BLaER1 (cell line): ENCODE measurements around the gene SOD1.
A peak's percentile ranks its signal among the peaks of the same experiment; 100 is the strongest.

Source experiments
- H3K27ac ChIP-seq: shearing (Covaris generic); formaldehyde crosslinking; 2 replicates; pipeline ENCODE4 v1.8.1; 2022
- H3K27me3 ChIP-seq: shearing (Covaris generic); formaldehyde crosslinking; 2 replicates; pipeline ENCODE4 v1.8.1; 2022
- H3K36me3 ChIP-seq: shearing (Covaris generic); formaldehyde crosslinking; 2 replicates; pipeline ENCODE4 v1.8.1; 2022
- H3K4me1 ChIP-seq: shearing (Covaris generic); formaldehyde crosslinking; 2 replicates; pipeline ENCODE4 v1.8.1; 2022
- H3K4me2 ChIP-seq: shearing (Covaris generic); formaldehyde crosslinking; 2 replicates; pipeline ENCODE4 v1.8.1; 2022
- H3K4me3 ChIP-seq: shearing (Covaris generic); formaldehyde crosslinking; 2 replicates; pipeline ENCODE4 v1.8.1; 2022
- H3K9ac ChIP-seq: shearing (Covaris generic); formaldehyde crosslinking; 2 replicates; pipeline ENCODE4 v1.8.1; 2022
- H3K9me3 ChIP-seq: shearing (Covaris generic); formaldehyde crosslinking; 2 replicates; pipeline ENCODE4 v1.8.1; 2022
- H4K20me1 ChIP-seq: shearing (Covaris generic); formaldehyde crosslinking; 2 replicates; pipeline ENCODE4 v1.8.1; 2022
- Cebpa-rat ChIP-seq: shearing (Covaris generic); IDR thresholded peaks from 2 replicates; pipeline ENCODE4 v1.8.1; 2022

Gene SOD1

DNA sequence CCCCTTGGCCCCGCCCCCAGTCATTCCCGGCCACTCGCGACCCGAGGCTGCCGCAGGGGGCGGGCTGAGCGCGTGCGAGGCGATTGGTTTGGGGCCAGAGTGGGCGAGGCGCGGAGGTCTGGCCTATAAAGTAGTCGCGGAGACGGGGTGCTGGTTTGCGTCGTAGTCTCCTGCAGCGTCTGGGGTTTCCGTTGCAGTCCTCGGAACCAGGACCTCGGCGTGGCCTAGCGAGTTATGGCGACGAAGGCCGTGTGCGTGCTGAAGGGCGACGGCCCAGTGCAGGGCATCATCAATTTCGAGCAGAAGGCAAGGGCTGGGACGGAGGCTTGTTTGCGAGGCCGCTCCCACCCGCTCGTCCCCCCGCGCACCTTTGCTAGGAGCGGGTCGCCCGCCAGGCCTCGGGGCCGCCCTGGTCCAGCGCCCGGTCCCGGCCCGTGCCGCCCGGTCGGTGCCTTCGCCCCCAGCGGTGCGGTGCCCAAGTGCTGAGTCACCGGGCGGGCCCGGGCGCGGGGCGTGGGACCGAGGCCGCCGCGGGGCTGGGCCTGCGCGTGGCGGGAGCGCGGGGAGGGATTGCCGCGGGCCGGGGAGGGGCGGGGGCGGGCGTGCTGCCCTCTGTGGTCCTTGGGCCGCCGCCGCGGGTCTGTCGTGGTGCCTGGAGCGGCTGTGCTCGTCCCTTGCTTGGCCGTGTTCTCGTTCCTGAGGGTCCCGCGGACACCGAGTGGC lies at the start of gene SOD1:
SOD1 (plus strand) TSS at position 158 of the 723 bp plus-strand sequence; CDS start at position 235, 77 bp downstream.
- H3K4me3 ChIP-seq: peak within 1 kb of the TSS; percentile 95
- 0 out of 2 replicates have a peak, but pooled peaks cover 7% of the 10 kb centered on the region for H3K9me3 ChIP-seq
- peak within 1 kb of the TSS; percentile 77 for H3K4me2 ChIP-seq
- H3K4me1 ChIP-seq: peaks cover 64% of the 10 kb centered on the region
- H3K36me3 ChIP-seq: peaks cover 34% of the 10 kb centered on the region
- H3K27ac ChIP-seq: peak within 1 kb of the TSS; percentile 93
- peaks cover 48% of the 10 kb centered on the region for H4K20me1 ChIP-seq
- TF ChIP-seq Cebpa-rat: no peak
- no peaks in the 10 kb centered on the region for H3K27me3 ChIP-seq
- peak within 1 kb of the TSS; percentile 95 for H3K9ac ChIP-seq

GRCh38 chr21:31611445-31611844 lies 48.0 kb upstream of the SOD1 start:
- H3K9me3 ChIP-seq: peaks cover 24% of the 10 kb centered on the region
- no peaks in the 10 kb centered on the region for H4K20me1 ChIP-seq
- H3K27ac ChIP-seq: no peak overlapping the region
- no peak overlapping the region; the same call in 1 of the 2 replicates for H3K4me3 ChIP-seq
- no peak overlapping the region for H3K9ac ChIP-seq
- peaks cover 55% of the 10 kb centered on the region for H3K4me1 ChIP-seq
- TF ChIP-seq Cebpa-rat: no peak
- no peaks in the 10 kb centered on the region for H3K36me3 ChIP-seq
- no peaks in the 10 kb centered on the region for H3K27me3 ChIP-seq
- peak overlapping the region; percentile 88 for H3K4me2 ChIP-seq

DNA sequence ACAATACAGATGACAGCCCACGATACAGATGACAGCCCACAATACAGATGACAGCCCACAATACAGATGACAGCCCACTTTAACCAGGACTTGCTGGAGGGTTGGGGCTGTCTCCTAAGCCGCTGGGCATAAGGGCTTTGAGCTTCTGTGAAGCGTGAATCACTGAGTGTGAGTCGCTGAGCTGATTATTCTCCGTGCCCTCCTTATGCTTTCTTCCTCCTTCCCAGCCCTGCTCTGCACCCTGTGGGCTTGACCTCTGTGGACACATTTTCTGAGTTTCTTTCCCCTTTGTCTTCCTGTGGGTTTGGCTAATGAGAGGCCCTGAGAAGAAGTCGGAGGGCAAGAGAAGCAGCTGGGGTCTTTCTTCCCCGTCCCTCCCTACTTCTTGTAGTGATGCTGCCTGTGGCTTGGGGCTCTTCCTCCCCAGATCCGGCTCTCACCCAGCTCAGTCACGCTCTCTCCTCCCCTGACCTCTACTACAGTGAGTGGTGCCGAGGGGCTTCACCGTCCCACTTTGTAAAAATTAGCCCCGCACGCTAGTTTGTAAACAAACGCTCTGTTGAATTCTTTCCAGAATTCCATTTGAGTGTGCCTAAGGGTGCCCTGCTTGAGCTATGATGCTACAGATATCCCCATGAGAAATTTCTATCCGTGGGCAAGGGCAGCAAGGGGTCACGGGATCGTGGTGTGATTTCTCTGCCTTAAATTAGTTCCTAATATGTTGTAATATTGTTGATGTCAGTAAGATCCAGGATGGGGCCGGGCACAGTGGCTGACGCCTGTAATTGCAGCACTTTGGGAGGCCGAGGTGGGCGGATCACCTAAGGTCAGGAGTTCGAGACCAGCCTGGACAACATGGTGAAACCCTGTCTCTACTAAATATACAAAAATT lies 46.4 kb upstream of the SOD1 start:
- no peak for TF ChIP-seq Cebpa-rat
- peaks cover 55% of the 10 kb centered on the region for H3K4me1 ChIP-seq
- H3K27ac ChIP-seq: peak overlapping the region; percentile 62
- no peaks in the 10 kb centered on the region for H4K20me1 ChIP-seq
- peaks cover 24% of the 10 kb centered on the region for H3K9me3 ChIP-seq
- no peaks in the 10 kb centered on the region for H3K36me3 ChIP-seq
- H3K4me3 ChIP-seq: peak overlapping the region; percentile 50
- H3K4me2 ChIP-seq: peak overlapping the region; percentile 88
- no peaks in the 10 kb centered on the region for H3K27me3 ChIP-seq
- peak overlapping the region; percentile 30 for H3K9ac ChIP-seq

GRCh38 chr21:31614705-31615104 lies 44.8 kb upstream of the SOD1 start:
- peak overlapping the region; percentile 75 for H3K4me2 ChIP-seq
- H4K20me1 ChIP-seq: no peaks in the 10 kb centered on the region
- H3K4me1 ChIP-seq: peaks cover 48% of the 10 kb centered on the region
- H3K9me3 ChIP-seq: peaks cover 28% of the 10 kb centered on the region
- H3K9ac ChIP-seq: no peak overlapping the region
- H3K27me3 ChIP-seq: no peaks in the 10 kb centered on the region
- H3K36me3 ChIP-seq: no peaks in the 10 kb centered on the region
- no peak for TF ChIP-seq Cebpa-rat
- H3K4me3 ChIP-seq: no peak overlapping the region
- peak overlapping the region; percentile 72 for H3K27ac ChIP-seq

DNA sequence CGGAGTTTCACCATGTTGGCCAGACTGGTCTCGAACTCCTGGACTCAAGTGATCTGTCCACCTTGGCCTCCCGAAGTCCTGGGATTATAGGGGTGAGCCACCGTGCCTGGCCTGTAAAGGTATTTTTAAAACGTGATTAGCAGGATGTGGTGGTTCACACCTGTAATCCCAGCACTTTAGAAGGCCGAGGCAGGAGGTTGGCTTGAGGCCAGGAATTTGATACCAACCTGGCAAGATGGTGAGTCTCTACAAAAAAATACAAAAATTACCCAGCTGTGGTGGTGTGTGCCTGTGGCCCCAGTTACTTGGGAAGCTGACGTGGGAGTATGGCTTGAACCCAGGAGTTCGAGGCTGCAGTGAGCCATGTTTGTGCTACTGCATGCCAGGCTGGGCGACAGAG lies 43.3 kb upstream of the SOD1 start:
- no peak overlapping the region for H3K9ac ChIP-seq
- H3K9me3 ChIP-seq: peaks cover 14% of the 10 kb centered on the region
- H3K36me3 ChIP-seq: no peaks in the 10 kb centered on the region
- no peaks in the 10 kb centered on the region for H3K27me3 ChIP-seq
- TF ChIP-seq Cebpa-rat: no peak
- peaks cover 48% of the 10 kb centered on the region for H3K4me1 ChIP-seq
- no peak overlapping the region for H3K4me3 ChIP-seq
- 0 out of 2 replicates have a peak overlapping the region, but pooled peaks have one; percentile 72 for H3K27ac ChIP-seq
- H4K20me1 ChIP-seq: no peaks in the 10 kb centered on the region
- H3K4me2 ChIP-seq: peak overlapping the region; percentile 75

GRCh38 chr21:31618696-31619430 lies 40.6 kb upstream of the SOD1 start:
- Histone ChIP-seq H3K27me3 (no peaks in the 10 kb centered on the region), H3K4me2 (no peak overlapping the region), H3K4me1 (peaks cover 35% of the 10 kb centered on the region), H3K9me3 (peaks cover 8% of the 10 kb centered on the region; the same call in 1 of the 2 replicates), H3K9ac (no peak overlapping the region), H4K20me1 (no peaks in the 10 kb centered on the region), H3K4me3 (no peak overlapping the region), H3K27ac (no peak overlapping the region), H3K36me3 (no peaks in the 10 kb centered on the region)
- no peak for TF ChIP-seq Cebpa-rat

GRCh38 chr21:31622397-31622796 lies 37.1 kb upstream of the SOD1 start:
- H4K20me1 ChIP-seq: no peaks in the 10 kb centered on the region
- H3K9ac ChIP-seq: no peak overlapping the region
- H3K9me3 ChIP-seq: peaks cover 8% of the 10 kb centered on the region; the same call in 1 of the 2 replicates
- no peaks in the 10 kb centered on the region for H3K36me3 ChIP-seq
- H3K4me3 ChIP-seq: no peak overlapping the region
- TF ChIP-seq Cebpa-rat: no peak
- no peak overlapping the region for H3K27ac ChIP-seq
- H3K27me3 ChIP-seq: no peaks in the 10 kb centered on the region
- peak overlapping the region; percentile 45 for H3K4me2 ChIP-seq
- H3K4me1 ChIP-seq: peaks cover 11% of the 10 kb centered on the region

GRCh38 chr21:31623664-31624063 lies 35.8 kb upstream of the SOD1 start:
- H3K27me3 ChIP-seq: no peaks in the 10 kb centered on the region
- no peak overlapping the region for H3K9ac ChIP-seq
- peaks cover 11% of the 10 kb centered on the region for H3K4me1 ChIP-seq
- no peaks in the 10 kb centered on the region for H3K36me3 ChIP-seq
- H3K4me3 ChIP-seq: no peak overlapping the region
- no peak overlapping the region for H3K27ac ChIP-seq
- H3K4me2 ChIP-seq: no peak overlapping the region
- TF ChIP-seq Cebpa-rat: no peak
- H4K20me1 ChIP-seq: no peaks in the 10 kb centered on the region
- H3K9me3 ChIP-seq: peaks cover 7% of the 10 kb centered on the region; the same call in 1 of the 2 replicates

DNA sequence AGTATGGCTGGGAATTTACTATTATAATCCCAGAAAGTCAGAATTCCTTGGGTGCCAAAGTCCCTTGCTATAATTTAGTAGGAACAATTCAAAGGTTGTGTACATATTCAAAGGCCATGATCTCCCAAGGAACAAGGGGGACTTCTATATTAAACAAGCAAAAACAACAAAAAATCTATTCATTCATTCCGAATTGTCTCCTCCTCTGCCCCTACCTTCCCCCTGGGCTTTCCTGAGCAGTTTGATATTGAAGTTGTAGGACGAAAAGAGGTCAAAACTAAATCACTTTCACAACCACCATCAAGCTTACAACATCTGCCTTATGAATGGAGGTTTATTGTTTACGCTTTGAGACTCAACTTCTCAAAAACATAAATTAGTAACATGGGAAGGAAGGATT lies 35.3 kb upstream of the SOD1 start:
- Histone ChIP-seq H3K27ac (no peak overlapping the region), H3K36me3 (no peaks in the 10 kb centered on the region), H3K4me2 (no peak overlapping the region), H3K4me1 (peaks cover 11% of the 10 kb centered on the region), H3K27me3 (no peaks in the 10 kb centered on the region), H3K9ac (no peak overlapping the region), H3K4me3 (no peak overlapping the region), H3K9me3 (peaks cover 1% of the 10 kb centered on the region; the same call in 1 of the 2 replicates), H4K20me1 (no peaks in the 10 kb centered on the region)
- TF ChIP-seq Cebpa-rat: no peak
